NCI-H1417 treated with DMSO at 0.1 percent for 48 hours (cell line): Measurements from ENCODE around the gene MEIS2.

ENCODE experiments used
- DNase-seq: peaks from one replicate; lab custom pipeline; 2025; lab: John Stamatoyannopoulos, UW

The MEIS2 gene

GRCh38 chr15:36897834-36898233, 202.5 kb downstream of the MEIS2 start:
- DNase-seq = no peak

DNA sequence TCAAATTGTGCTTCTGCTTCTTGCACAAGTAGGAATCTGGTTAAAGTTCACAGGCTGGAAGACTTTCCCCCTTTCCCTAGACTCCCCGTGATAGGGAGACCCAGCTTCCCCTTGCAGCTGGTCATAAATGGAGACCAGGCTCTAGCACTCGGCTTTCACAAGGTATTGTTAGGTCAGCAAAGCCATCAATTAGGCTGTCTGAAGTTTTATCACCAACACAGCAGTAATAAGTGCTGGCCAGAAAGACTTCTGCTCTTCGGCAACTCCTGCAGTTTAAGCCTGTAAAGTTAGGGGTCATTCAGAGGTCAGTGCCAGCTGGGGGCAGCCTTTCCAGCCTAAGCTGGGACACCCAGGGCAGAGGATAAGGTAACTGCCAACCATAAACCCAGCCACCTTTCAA, 203.4 kb downstream of the MEIS2 start:
- no peak for DNase-seq

DNA sequence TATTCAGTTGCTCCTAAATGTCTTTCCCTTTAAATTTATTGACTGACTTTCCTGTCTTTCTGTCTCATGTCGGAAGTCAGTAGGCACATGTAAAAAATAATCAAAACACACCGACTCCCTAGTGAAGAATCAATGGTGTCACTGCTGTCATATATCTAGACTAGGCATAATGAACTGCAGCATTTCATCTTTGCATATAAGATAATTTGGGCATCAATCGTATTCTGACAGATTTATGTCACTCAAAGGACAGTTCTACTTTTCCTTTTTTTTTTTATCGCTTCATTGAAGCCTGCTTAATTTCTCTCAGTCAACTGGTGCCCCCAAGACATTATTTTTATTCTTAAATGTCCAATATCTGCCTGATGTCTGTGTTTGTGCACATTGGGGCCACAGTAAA, 206.3 kb downstream of the MEIS2 start:
- DNase-seq = no peak

DNA sequence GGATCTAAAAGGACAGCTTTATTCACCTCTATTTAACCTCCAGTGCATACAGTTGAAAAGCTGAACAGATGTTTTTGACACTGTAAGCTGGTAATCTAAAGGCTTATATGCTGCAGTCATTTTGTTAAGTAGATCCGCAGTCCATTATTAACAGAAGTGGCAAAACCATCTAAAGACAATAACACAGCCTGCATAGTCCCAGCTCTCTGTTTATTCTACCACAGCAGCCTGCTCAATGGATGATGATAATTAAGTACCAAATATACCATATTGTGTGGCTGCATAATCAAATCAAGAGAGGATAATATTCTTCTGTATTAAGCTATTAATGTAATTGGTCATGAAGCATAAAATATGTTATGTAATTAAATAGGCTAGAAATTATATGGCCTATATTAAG, 207.1 kb downstream of the MEIS2 start:
- peak; percentile 80 for DNase-seq

- no peak for DNase-seq
These were observed 212.0 kb downstream of the MEIS2 start for GRCh38 chr15:36888011-36888992.

DNA sequence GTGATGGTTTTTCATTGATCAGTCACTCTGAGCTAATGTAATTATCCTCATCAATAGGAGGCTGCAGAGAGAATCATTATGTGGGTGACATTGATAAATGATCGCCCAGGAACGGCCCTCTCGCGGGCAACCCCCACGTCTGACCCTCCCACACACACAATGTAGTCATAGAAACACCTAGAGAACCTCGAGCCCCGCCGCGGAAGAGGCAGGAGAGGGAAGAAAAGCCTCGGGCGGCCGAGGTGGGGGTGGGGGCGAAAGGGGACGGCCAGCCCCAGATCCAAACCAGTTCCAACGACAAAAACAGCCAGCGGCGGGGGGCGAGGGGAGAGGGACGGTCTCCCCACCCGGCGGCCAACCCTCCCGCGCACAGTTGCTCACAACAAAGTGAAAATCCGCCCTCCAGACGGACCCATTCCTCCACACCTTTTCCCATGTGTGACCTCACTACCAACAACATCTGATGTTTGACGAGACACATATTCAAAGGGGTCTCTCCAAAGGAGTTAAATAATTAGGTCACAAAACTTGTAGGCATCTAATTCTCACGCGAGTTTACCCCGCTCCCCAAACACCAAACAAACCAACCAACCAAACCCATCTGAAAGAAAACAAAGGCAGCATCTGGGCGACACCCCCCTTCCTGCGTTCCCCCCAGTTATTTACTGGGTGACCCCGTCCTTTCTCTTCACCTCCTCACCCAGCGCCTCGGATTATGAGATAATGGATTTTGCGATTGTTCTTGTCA, 213.0 kb downstream of the MEIS2 start:
- peak; percentile 32 for DNase-seq

DNA sequence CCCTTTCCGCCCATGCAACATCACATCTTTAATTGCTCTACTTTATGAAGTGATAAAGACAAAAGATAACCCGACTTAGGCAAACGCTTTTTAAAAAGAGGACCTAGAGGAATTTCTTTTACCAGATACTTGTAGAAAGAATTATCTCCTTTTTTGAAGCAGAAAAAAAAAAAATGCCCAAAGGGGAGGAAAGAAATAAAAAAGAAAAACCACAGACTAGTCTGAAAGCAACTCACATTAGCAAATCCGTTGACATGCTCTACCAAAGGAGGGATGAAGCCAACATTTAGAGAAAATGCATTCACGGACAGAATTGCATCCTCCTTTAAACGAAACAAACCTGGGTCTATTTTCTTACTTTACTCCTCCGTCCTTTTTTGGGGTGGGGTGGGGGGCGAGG, 213.6 kb downstream of the MEIS2 start:
- no peak for DNase-seq

DNA sequence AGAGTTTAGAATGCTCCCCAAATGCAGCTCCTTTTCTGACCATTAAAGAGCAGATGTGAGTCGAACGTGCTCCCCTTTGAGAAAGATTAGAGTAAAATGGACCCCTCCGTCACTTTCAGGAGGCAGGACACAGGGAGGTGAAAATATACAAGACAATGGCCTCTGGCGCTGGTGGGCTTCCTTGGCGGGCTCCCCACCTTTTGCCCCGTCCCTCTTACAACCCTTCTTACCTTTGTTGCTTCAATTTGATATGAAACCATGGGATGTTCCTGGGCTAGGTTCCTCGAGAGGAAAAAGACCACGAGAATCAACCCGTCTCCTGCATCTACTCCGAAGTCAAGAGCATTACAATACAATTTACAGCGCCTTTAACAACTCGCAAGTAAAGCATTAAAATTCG, 214.2 kb downstream of the MEIS2 start:
- DNase-seq = no peak

DNA sequence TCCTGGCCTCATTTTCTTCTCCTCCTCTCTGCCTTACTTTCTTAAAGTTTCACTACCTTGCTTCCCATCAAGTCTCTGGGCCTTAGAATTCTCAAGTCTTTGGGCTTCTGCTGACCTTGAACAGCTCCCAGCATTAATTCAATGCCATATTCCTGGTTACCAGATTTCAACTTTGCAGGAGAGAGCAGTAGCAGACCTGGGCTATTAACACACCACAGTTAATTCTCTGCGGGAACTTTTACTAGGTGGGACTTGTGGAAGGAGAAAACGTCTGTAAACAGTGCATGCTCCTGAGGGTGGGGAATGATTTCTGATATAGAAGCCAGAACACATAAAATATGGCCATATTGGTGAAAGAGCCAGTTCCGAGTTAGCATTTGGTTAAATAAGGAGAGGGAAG, 214.6 kb downstream of the MEIS2 start:
- DNase-seq = no peak

DNA sequence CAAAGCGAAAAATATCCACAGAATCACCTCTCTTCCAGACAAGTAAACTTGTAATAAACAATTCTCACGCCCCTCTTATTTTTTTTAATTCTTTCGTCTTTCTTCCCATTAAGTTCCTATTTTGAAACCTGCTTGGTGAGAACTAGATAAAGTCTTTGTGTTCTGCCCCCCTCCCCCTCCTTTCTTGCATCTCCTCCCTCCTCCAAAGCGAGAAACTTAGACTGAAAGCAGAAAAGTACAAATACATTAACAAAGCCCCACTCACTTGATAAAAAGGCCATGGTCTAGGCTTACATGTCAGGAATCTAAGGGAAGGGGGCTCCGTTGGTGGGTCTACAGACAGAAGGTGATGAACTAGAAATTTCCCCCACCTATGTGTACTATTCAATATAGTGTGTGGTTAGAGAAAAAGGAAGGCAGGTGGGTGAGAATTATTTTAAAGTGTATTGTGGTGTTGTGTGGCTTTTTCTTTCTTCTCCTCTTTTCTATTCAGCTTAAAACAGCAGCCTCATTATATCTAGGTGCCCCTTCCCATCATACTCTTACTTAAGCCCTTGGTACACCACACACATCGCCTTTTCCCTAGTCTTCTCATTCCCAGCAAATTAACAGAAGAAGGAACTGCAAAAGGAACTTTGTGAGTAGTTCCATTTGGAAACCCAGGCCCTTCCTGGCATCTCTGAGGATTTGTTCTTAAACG, 215.3 kb downstream of the MEIS2 start:
- DNase-seq = no peak

- DNase-seq = no peak
These were observed 215.9 kb downstream of the MEIS2 start for GRCh38 chr15:36884518-36884875.

DNA sequence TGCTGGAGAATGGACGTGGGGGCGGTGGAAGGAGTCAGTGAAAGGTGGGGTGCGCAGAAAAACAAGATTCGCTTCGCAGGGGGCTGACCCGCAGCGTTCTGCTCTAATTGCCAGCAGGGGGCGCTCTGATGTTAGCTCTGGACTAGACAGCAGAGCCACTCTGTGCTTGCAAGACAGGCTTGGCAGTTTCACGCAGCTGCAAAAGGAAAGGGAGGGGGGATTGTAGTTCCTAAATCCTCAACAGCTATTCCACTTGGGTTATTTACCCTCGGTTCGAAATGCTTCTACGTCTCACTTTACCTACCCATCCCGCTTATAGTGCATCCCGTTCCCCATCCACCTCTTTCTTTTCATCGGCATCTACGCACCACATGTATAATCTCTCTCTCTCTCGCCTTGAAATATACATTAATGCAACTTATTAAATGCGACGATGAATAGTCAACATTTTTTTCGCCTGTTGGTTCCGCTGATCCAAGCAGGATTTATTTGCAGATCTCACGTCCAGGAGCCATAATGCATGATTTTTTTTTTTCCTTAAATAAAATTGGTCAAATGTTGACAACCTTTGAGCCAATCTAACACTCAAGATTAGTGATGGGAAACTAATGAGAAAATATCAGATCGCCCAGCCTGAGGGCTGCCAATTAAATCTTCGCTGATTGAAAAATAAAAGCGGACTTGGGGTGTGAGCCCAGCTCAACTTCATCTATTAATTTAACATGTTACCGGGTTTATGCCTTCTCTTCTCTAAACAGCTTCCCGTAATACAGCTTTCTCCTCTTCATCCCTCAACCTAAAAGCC, 216.4 kb downstream of the MEIS2 start:
- peak; percentile 32 for DNase-seq

- no peak for DNase-seq
These were observed 217.7 kb downstream of the MEIS2 start for GRCh38 chr15:36882487-36883131.

DNA sequence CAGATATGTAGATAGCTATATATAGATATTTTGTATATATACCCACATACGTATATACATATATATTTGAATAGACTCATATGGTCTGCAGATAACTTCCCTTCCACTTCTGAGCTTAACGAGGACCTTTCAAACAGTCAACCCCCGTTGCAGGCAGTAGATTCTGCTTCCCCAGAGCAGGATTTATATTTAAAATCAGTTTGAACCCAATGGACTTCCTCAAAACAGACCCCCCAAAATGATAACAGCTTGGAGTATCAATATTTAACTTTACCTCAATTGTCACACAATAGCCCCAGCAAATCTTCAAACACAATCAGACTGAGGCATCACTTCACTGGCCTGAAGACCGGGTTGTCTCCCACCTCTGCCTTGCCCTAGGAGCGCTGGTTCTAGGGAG, 218.3 kb downstream of the MEIS2 start:
- DNase-seq = no peak

DNA sequence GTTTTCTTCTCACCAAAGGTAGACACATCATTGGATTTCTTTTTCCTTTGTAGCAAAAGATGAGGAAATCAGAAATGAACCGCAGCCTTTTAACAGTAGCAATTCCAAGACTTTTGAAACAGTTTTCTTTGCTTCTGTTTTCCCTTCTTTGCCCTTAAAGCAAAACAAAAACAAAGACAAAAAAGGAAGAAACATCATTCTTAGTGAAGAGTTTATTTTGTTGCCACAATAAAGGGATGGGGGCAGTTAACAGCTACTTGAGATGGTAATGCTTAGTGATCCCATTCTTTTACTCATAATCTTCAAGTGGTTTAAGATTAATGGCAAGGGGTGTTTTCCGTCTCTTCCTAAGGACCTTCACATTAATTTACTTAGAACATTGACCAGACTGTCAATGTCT, 218.8 kb downstream of the MEIS2 start:
- DNase-seq = no peak

GRCh38 chr15:36880913-36881460, 219.4 kb downstream of the MEIS2 start:
- no peak for DNase-seq

GRCh38 chr15:36880224-36880912, 220.0 kb downstream of the MEIS2 start:
- DNase-seq = peak; percentile 41

DNA sequence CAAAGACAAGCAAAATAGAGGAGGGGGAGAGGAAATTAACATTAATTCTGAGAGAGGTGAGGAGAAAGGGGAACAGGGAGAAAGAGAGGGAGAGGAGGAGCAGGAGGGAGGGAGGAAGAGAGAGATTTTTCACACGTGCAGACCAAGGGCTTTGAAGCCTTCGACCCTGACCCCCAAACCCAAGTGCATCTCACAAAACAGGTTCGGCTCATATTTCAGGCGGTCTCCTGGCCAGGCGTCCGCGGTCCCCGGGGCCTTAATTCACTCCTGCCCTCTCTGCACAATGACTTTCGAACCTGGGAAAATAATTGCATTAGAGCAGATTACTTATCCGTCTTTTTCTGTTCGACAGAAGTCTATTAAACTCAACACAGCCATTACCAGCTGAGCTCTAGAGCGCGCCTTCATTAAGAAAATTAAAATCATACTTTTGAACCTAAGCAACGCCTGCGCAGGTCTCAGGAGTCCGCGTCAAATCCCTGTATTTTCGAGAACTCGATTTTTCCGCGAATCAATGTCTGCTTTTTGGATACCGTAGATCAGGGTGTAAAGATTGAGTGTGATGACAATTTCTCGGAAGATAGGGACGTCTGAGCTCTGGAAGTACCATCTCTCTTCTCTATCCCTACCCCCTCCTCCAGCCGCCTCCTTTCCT, 220.7 kb downstream of the MEIS2 start:
- no peak for DNase-seq

GRCh38 chr15:36878684-36879262, 221.6 kb downstream of the MEIS2 start:
- no peak for DNase-seq
